Measurements from ENCODE around the gene SNX13. TPM values are rescaled to one million over a fixed set of nuclear protein-coding genes. Genes with fewer than 3 reads are reported as not detected.

Gene SNX13
- total RNA-seq, 6 experiments from 2014 or later: 17.1 to 22.5 (median 21.0) TPM

- Histone ChIP-seq H3K4me3 (no peak overlapping the region), H3K27me3 (no peaks in the 10 kb centered on the region), H3K27ac (no peak overlapping the region), H3K4me1 (no peaks in the 10 kb centered on the region), H3K36me3 (no peaks in the 10 kb centered on the region), H3K9me3 (no peaks in the 10 kb centered on the region)
- DNase-seq: no peak
- WGBS (ENCODE audit: insufficient coverage, low coverage, low lambda C conversion rate, missing lambda C conversion rate): 67% methylated on average over 1 of the region's 1 CpG
- ATAC-seq: no peak
- intact Hi-C loops (cut with DNase I): no loop called here
- TF ChIP-seq POLR2A (IDR thresholded peaks at IDR 0.05): no peak
- no peak for TF ChIP-seq CTCF (IDR thresholded peaks at IDR 0.05)
Measured at GRCh38 chr7:17986851-17987250, 46.6 kb upstream of the SNX13 start.

- ATAC-seq: peak; percentile 28 to 76 (median 46)
- Histone ChIP-seq H3K36me3 (no peaks in the 10 kb centered on the region), H3K27ac (no peak overlapping the region), H3K4me1 (no peaks in the 10 kb centered on the region), H3K27me3 (no peaks in the 10 kb centered on the region), H3K9me3 (no peaks in the 10 kb centered on the region), H3K4me3 (no peak overlapping the region)
- intact Hi-C loops (cut with DNase I): no loop called here
- WGBS (ENCODE audit: insufficient coverage, low coverage, low lambda C conversion rate, missing lambda C conversion rate): 85% methylated on average over 6 of the region's 6 CpGs
- TF ChIP-seq POLR2A (IDR thresholded peaks at IDR 0.05): no peak
- no peak for TF ChIP-seq CTCF (IDR thresholded peaks at IDR 0.05)
- DNase-seq: no peak
Measured at GRCh38 chr7:17985473-17986239, 45.4 kb upstream of the SNX13 start.

GRCh38 chr7:17984288-17984687 is 44.0 kb upstream of the SNX13 start:
- Histone ChIP-seq H3K4me3 (no peak overlapping the region), H3K9me3 (no peaks in the 10 kb centered on the region), H3K36me3 (no peaks in the 10 kb centered on the region), H3K27ac (no peak overlapping the region), H3K27me3 (no peaks in the 10 kb centered on the region), H3K4me1 (no peaks in the 10 kb centered on the region)
- TF ChIP-seq CTCF (IDR thresholded peaks at IDR 0.05): no peak
- TF ChIP-seq POLR2A (IDR thresholded peaks at IDR 0.05): no peak
- WGBS (ENCODE audit: insufficient coverage, low coverage, low lambda C conversion rate, missing lambda C conversion rate): 67% methylated on average over 1 of the region's 1 CpG
- ATAC-seq (no peak), DNase-seq (no peak)
- intact Hi-C loops (cut with DNase I): no loop called here

GRCh38 chr7:17983221-17984062 is 43.1 kb upstream of the SNX13 start:
- no peaks in the 10 kb centered on the region for H3K36me3 ChIP-seq
- DNase-seq: no peak
- intact Hi-C loops (cut with DNase I): no loop called here
- H3K4me1 ChIP-seq: no peaks in the 10 kb centered on the region
- no peak for ATAC-seq
- H3K27me3 ChIP-seq: no peaks in the 10 kb centered on the region
- no peak overlapping the region for H3K4me3 ChIP-seq
- 42% methylated on average over 3 of the region's 3 CpGs for WGBS (ENCODE audit: insufficient coverage, low coverage, low lambda C conversion rate, missing lambda C conversion rate)
- H3K27ac ChIP-seq: no peak overlapping the region
- H3K9me3 ChIP-seq: no peaks in the 10 kb centered on the region
- TF ChIP-seq CTCF (IDR thresholded peaks at IDR 0.05) (no peak), POLR2A (IDR thresholded peaks at IDR 0.05) (no peak)
